IMR-90 (cell line): ENCODE data around the gene PAM16. TPM values are rescaled to one million over a fixed set of nuclear protein-coding genes. Genes with fewer than 3 reads are reported as not detected.

Experiments
- ATAC-seq: fragments of 200-7000 bp; cut with Tn5 transposase; 2 replicates; pipeline ENCODE4 v1.9.1; 2020; ENCODE audit warnings: low read depth, mild to moderate bottlenecking, moderate library complexity
- BruUV-seq: library from RNA; stranded (reverse); fragments of 400-500 nt; replicated peaks from 2 replicates; lab custom pipeline; 2021; lab: Mats Ljungman, UMichigan
- CTCF ChIA-PET: fragments of 300-600 bp; formaldehyde crosslinking; extraction: SDS; loops from one replicate; lab custom pipeline; 2021; ENCODE audit warnings: antibody characterized with exemption; lab: Yijun Ruan, JAX
- POLR2A ChIA-PET: fragments of 300-600 bp; sonication (Branson Sonifier 250); formaldehyde crosslinking; loops from one replicate; lab custom pipeline; 2022; ENCODE audit warnings: antibody characterized with exemption; ENCODE audit not compliant: unreplicated experiment; lab: Charles Lee
- DNase-seq: peaks from one replicate; pipeline ENCODE4 v3.0.0; 2013
- H2AFZ ChIP-seq: replicated peaks from 2 replicates; pipeline ENCODE3; 2013; ENCODE audit warnings: low read length, mild to moderate bottlenecking; ENCODE audit not compliant: poor library complexity
- H2AK5ac ChIP-seq: 2 replicates; pipeline ENCODE4 v1.6.1; 2013; ENCODE audit warnings: low read depth, low read length, inconsistent platforms
- H2AK9ac ChIP-seq: replicated peaks from 2 replicates; pipeline ENCODE3; 2013; ENCODE audit warnings: mild to moderate bottlenecking, low read depth, low read length, moderate library complexity; ENCODE audit not compliant: poor library complexity
- H2BK120ac ChIP-seq: 2 replicates; pipeline ENCODE4 v1.6.1; 2013; ENCODE audit warnings: low read depth, low read length, inconsistent platforms
- H2BK15ac ChIP-seq: 3 replicates; pipeline ENCODE4 v1.6.1; 2013; ENCODE audit warnings: low read depth, low read length, inconsistent platforms
- H2BK20ac ChIP-seq: 2 replicates; pipeline ENCODE4 v1.6.1; 2013; ENCODE audit warnings: low read depth, mild to moderate bottlenecking, inconsistent platforms, low read length, moderate library complexity
- H2BK5ac ChIP-seq: 2 replicates; pipeline ENCODE4 v1.6.1; 2013; ENCODE audit warnings: mild to moderate bottlenecking, low read depth, low read length, inconsistent platforms; ENCODE audit not compliant: poor library complexity, severe bottlenecking
- H3K14ac ChIP-seq: replicated peaks from 2 replicates; pipeline ENCODE4 v1.6.1; 2013; ENCODE audit warnings: low read depth, low read length, inconsistent platforms
- H3K18ac ChIP-seq: 2 replicates; pipeline ENCODE4 v1.6.1; 2013; ENCODE audit warnings: low read depth, low read length, control low read depth
- H3K23ac ChIP-seq: 2 replicates; pipeline ENCODE4 v1.6.1; 2013; ENCODE audit warnings: low read depth, low read length, inconsistent platforms
- H3K27ac ChIP-seq: 2 replicates; pipeline ENCODE4 v1.5.1; 2013; ENCODE audit warnings: mild to moderate bottlenecking, control low read depth, low read length; ENCODE audit not compliant: insufficient read depth
- H3K27me3 ChIP-seq: 2 replicates; pipeline ENCODE4 v1.6.1; 2013; ENCODE audit warnings: low read length; ENCODE audit not compliant: control insufficient read depth, insufficient read depth
- H3K36me3 ChIP-seq: 2 replicates; pipeline ENCODE4 v1.6.1; 2013; ENCODE audit warnings: low read length, mixed read lengths; ENCODE audit not compliant: control insufficient read depth, insufficient read depth
- H3K4ac ChIP-seq: 2 replicates; pipeline ENCODE4 v1.6.1; 2013; ENCODE audit warnings: low read depth, low read length, inconsistent platforms
- H3K4me1 ChIP-seq: 2 replicates; pipeline ENCODE4 v1.6.1; 2013; ENCODE audit warnings: low read length, mixed read lengths; ENCODE audit not compliant: control insufficient read depth, insufficient read depth
- H3K4me2 ChIP-seq: 2 replicates; pipeline ENCODE4 v1.6.1; 2013; ENCODE audit warnings: low read depth, mild to moderate bottlenecking, control low read depth, low read length, moderate library complexity
- H3K4me3 ChIP-seq: 2 replicates; pipeline ENCODE4 v1.5.1; 2013; ENCODE audit warnings: low read depth, mild to moderate bottlenecking, control low read depth, low read length, moderate library complexity; ENCODE audit not compliant: insufficient read depth
- H3K56ac ChIP-seq: 2 replicates; pipeline ENCODE4 v1.6.1; 2013; ENCODE audit warnings: low read length, inconsistent platforms; ENCODE audit not compliant: insufficient read depth; ENCODE audit errors: extremely low read depth
- H3K79me1 ChIP-seq, 2 experiments: 2 replicates each; pipeline ENCODE4 v1.6.1; 2013; ENCODE audit warnings: low read length in 2 of 2, inconsistent platforms in 1 of 2, low read depth in 1 of 2
- H3K9ac ChIP-seq: 2 replicates; pipeline ENCODE4 v1.6.1; 2013; ENCODE audit warnings: low read depth, low read length, control low read depth
- H3K9me1 ChIP-seq: 2 replicates; pipeline ENCODE4 v1.6.1; 2013; ENCODE audit warnings: low read length, inconsistent platforms; ENCODE audit not compliant: insufficient read depth
- H3K9me3 ChIP-seq: 2 replicates; pipeline ENCODE4 v1.6.1; 2013; ENCODE audit warnings: low read length; ENCODE audit not compliant: control insufficient read depth, insufficient read depth
- H4K20me1 ChIP-seq: 2 replicates; pipeline ENCODE4 v1.6.1; 2013; ENCODE audit warnings: low read length, inconsistent platforms; ENCODE audit not compliant: insufficient read depth
- H4K5ac ChIP-seq: 2 replicates; pipeline ENCODE4 v1.6.1; 2013; ENCODE audit warnings: mild to moderate bottlenecking, low read depth, low read length, control low read depth
- H4K8ac ChIP-seq, 2 experiments: 2 replicates each; pipeline ENCODE4 v1.6.1; 2013; ENCODE audit warnings: low read depth in 2 of 2, low read length in 2 of 2, control low read depth in 1 of 2, inconsistent platforms in 1 of 2
- H4K91ac ChIP-seq: 2 replicates; pipeline ENCODE4 v1.6.1; 2013; ENCODE audit warnings: low read depth, low read length, inconsistent platforms; ENCODE audit not compliant: insufficient read depth
- BHLHE40 ChIP-seq: fragments of 150-350 bp; IDR thresholded peaks from 2 replicates; pipeline ENCODE4 v1.6.1; 2016; ENCODE audit warnings: mild to moderate bottlenecking, low read depth, low read length
- CHD1 ChIP-seq: IDR thresholded peaks from 2 replicates; pipeline ENCODE4 v1.6.1; 2012; ENCODE audit warnings: low read depth, low read length, improper control_type of control experiment
- FOS ChIP-seq: fragments of 150-350 bp; IDR thresholded peaks from 2 replicates; pipeline ENCODE4 v1.6.1; 2016; ENCODE audit warnings: low read depth, low read length
- MAFK ChIP-seq: IDR thresholded peaks from 2 replicates; pipeline ENCODE4 v1.6.1; 2012; ENCODE audit warnings: low read depth, low read length, improper control_type of control experiment
- MAZ ChIP-seq: IDR thresholded peaks from 2 replicates; pipeline ENCODE4 v1.6.1; 2012; ENCODE audit warnings: low read depth, mild to moderate bottlenecking, low read length, improper control_type of control experiment, moderate library complexity, borderline replicate concordance
- NFE2L2 ChIP-seq: fragments of 150-350 bp; IDR thresholded peaks from 2 replicates; pipeline ENCODE4 v1.6.1; 2016; ENCODE audit warnings: low read depth, mild to moderate bottlenecking, low read length
- POLR2A ChIP-seq: IDR thresholded peaks from 2 replicates; pipeline ENCODE4 v1.6.1; 2012; ENCODE audit warnings: mild to moderate bottlenecking, low read depth, low read length
- RAD21 ChIP-seq: IDR thresholded peaks from 2 replicates; pipeline ENCODE4 v1.6.1; 2012; ENCODE audit warnings: low read length, improper control_type of control experiment
- RCOR1 ChIP-seq: IDR thresholded peaks from 2 replicates; pipeline ENCODE4 v1.6.1; 2012; ENCODE audit warnings: mild to moderate bottlenecking, low read length, improper control_type of control experiment; ENCODE audit not compliant: insufficient replicate concordance
- RFX5 ChIP-seq: IDR thresholded peaks from 2 replicates; pipeline ENCODE4 v1.8.0; 2012; ENCODE audit warnings: low read depth, mild to moderate bottlenecking, low read length, moderate library complexity
- SMC3 ChIP-seq: fragments of 150-350 bp; IDR thresholded peaks from 2 replicates; pipeline ENCODE4 v1.6.1; 2016; ENCODE audit warnings: low read depth, mild to moderate bottlenecking, antibody characterized with exemption, low read length, moderate library complexity
- WGBS, 2 experiments: methylation state at CpG; one replicate each; pipeline versions ENCODE4 v1.1.5 to v1.1.7; 2013; ENCODE audit warnings: missing lambda C conversion rate in 2 of 2; ENCODE audit not compliant: insufficient read length in 1 of 2; ENCODE audit errors: extremely low coverage in 2 of 2; 5-methylcytosine and 5-hydroxymethylcytosine counted together
- dilution Hi-C: fragments of 300-500 bp; cut with HindIII; formaldehyde crosslinking; loops from one replicate; pipeline ENCODE4 v1.14.3; 2018; ENCODE audit warnings: low sequenced_read_pairs; ENCODE audit not compliant: unreplicated experiment
- in situ Hi-C: fragments of 300-500 bp; cut with MboI; formaldehyde crosslinking; loops from 3 replicates; pipeline ENCODE4 v1.14.3; 2019; ENCODE audit warnings: low sequenced_read_pairs, inconsistent platforms, mixed read lengths
- intact Hi-C: fragments of 100-400 bp; cut with micrococcal nuclease; formaldehyde crosslinking; loops from 2 replicates; pipeline ENCODE4 v1.10.0; 2022
- polyA plus RNA-seq, 3 experiments: library from polyadenylated mRNA; depleted of rRNA; stranded (reverse); fragments of >200 nt; gene quantifications; 2 replicates each; pipeline ENCODE4 v1.2.3, GENCODE V29; 2012; ENCODE audit warnings: low replicate concordance in 1 of 3
- total RNA-seq: library from RNA; depleted of rRNA; stranded (reverse); fragments of >200 nt; gene quantifications from 2 replicates; pipeline ENCODE4 v1.2.3, GENCODE V29; 2012
- TF ChIP-seq, protein P1 (sequence below): conservative IDR thresholded peaks from 2 replicates; pipeline ENCODE4 v1.5.1; 2012; ENCODE audit warnings: mild to moderate bottlenecking, low read depth, low read length, improper control_type of control experiment
- TF ChIP-seq, protein P2 (sequence below): fragments of 150-350 bp; IDR thresholded peaks from 2 replicates; pipeline ENCODE4 v1.6.1; 2016; ENCODE audit warnings: low read depth, mild to moderate bottlenecking, low read length, moderate library complexity, borderline replicate concordance
- TF ChIP-seq, protein P3 (sequence below): fragments of 150-350 bp; IDR thresholded peaks from 2 replicates; pipeline ENCODE4 v1.6.1; 2017; ENCODE audit warnings: mild to moderate bottlenecking, antibody characterized with exemption, low read length, low read depth

Gene PAM16
- total and polyA plus RNA-seq, 2 of the 4 experiments (the other 2 are of a cell fraction), result 17.9 to 48.4 TPM

DNA sequence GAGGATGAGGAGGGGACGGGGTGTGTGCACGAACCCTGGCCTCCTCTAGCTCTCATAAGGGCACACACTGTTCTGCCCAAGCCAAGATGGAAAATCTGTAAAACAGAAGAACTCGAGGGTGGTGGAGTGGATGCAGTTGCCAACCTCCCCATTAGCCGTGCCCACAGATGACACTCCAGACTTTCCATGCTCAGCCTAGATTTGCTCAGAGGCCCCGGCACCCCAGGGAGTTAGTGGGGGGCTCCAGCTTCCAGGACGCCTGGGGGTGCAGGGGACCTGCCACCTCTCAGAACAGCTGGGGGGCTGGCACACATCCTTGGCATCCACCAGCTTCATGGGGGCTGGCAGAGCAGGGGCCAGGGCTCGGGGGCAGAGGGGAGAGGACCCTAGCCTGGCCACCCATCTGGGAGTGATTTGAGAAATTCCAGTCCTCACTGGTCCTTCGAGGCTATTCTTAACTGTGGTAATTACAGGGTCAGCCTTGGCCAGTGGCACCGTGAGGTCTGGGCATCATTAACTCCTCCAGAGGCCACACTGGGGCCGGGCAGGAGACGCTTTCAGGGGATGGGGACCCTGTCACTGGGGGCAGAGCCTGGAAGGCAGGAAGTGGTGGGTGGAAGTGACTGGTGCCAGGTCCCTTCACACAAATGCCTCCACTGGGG, 34.8 kb upstream of the PAM16 start:
- H3K9ac ChIP-seq, result no peak overlapping the region

More for the DNA sequence above, 34.8 kb upstream of the PAM16 start:
- peak overlapping the region; percentile 15 for H2BK5ac ChIP-seq
- peaks cover 35% of the 10 kb centered on the region for H3K36me3 ChIP-seq
- H4K8ac ChIP-seq, result 0 out of 4 replicates have a peak overlapping the region, but pooled peaks of 1 of the 2 experiments have one; percentile 9
- intact Hi-C loops (no loop called here), dilution Hi-C loops (no loop called here), in situ Hi-C loops (no loop called here)
- POLR2A ChIA-PET, result interaction anchor here (1.4 kb wide), 1 partner anchor 8 kb away, joined by 4 read pairs; no protein-coding TSS in a partner anchor
- ATAC-seq (peak; percentile 7), DNase-seq (no peak)
- peaks cover 63% of the 10 kb centered on the region for H4K20me1 ChIP-seq
- CTCF ChIA-PET, result interaction anchor here (2.4 kb wide), 1 partner anchor 16 kb away, joined by 7 read pairs; no protein-coding TSS in a partner anchor
- H3K27me3 ChIP-seq, result no peaks in the 10 kb centered on the region
- peak overlapping the region; percentile 47; the same call in 1 of the 2 replicates for H4K91ac ChIP-seq
- no peak overlapping the region for H3K23ac ChIP-seq
- H2BK120ac ChIP-seq, result no peak overlapping the region
- H3K4me3 ChIP-seq, result no peak overlapping the region
- BruUV-seq, result no TSS peak
- H3K9me1 ChIP-seq, result peaks cover 21% of the 10 kb centered on the region
- H2AFZ ChIP-seq, result no peak overlapping the region
- no peaks in the 10 kb centered on the region for H3K9me3 ChIP-seq
- no peak overlapping the region for H4K5ac ChIP-seq
- no peak overlapping the region for H3K4me2 ChIP-seq
- no peak overlapping the region for H2BK20ac ChIP-seq
- H3K56ac ChIP-seq, result no peak overlapping the region
- H3K27ac ChIP-seq, result peak overlapping the region; percentile 23; the same call in 1 of the 2 replicates
- H3K4me1 ChIP-seq, result peaks cover 33% of the 10 kb centered on the region
- 58% methylated on average over 2 of the region's 11 CpGs; no CpG with 5 or more reads in 1 of the 2 experiments for WGBS, 2 experiments
- no peak overlapping the region for H2BK15ac ChIP-seq
- H3K14ac ChIP-seq, result no peak overlapping the region
- H2AK9ac ChIP-seq, result peak overlapping the region; percentile 86
- TF ChIP-seq RFX5, result no peak
- TF ChIP-seq, protein P1, sequence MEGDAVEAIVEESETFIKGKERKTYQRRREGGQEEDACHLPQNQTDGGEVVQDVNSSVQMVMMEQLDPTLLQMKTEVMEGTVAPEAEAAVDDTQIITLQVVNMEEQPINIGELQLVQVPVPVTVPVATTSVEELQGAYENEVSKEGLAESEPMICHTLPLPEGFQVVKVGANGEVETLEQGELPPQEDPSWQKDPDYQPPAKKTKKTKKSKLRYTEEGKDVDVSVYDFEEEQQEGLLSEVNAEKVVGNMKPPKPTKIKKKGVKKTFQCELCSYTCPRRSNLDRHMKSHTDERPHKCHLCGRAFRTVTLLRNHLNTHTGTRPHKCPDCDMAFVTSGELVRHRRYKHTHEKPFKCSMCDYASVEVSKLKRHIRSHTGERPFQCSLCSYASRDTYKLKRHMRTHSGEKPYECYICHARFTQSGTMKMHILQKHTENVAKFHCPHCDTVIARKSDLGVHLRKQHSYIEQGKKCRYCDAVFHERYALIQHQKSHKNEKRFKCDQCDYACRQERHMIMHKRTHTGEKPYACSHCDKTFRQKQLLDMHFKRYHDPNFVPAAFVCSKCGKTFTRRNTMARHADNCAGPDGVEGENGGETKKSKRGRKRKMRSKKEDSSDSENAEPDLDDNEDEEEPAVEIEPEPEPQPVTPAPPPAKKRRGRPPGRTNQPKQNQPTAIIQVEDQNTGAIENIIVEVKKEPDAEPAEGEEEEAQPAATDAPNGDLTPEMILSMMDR, result no peak
- TF ChIP-seq, protein P2, sequence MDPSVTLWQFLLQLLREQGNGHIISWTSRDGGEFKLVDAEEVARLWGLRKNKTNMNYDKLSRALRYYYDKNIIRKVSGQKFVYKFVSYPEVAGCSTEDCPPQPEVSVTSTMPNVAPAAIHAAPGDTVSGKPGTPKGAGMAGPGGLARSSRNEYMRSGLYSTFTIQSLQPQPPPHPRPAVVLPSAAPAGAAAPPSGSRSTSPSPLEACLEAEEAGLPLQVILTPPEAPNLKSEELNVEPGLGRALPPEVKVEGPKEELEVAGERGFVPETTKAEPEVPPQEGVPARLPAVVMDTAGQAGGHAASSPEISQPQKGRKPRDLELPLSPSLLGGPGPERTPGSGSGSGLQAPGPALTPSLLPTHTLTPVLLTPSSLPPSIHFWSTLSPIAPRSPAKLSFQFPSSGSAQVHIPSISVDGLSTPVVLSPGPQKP, result no peak
- no peak for TF ChIP-seq RCOR1
- TF ChIP-seq SMC3, result 0 out of 2 replicates have a peak, but pooled peaks have one; percentile 1
- TF ChIP-seq FOS, result no peak
- TF ChIP-seq BHLHE40, result no peak
- TF ChIP-seq NFE2L2, result no peak
- TF ChIP-seq, protein P3, sequence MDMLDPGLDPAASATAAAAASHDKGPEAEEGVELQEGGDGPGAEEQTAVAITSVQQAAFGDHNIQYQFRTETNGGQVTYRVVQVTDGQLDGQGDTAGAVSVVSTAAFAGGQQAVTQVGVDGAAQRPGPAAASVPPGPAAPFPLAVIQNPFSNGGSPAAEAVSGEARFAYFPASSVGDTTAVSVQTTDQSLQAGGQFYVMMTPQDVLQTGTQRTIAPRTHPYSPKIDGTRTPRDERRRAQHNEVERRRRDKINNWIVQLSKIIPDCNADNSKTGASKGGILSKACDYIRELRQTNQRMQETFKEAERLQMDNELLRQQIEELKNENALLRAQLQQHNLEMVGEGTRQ, result no peak
- no peak for TF ChIP-seq CHD1
- TF ChIP-seq POLR2A, result peak; percentile 5; the same call in 1 of the 2 replicates
- TF ChIP-seq MAFK, result no peak
- no peak for TF ChIP-seq RAD21
- no peak for TF ChIP-seq MAZ
- peaks cover 0 to 81% of the 10 kb centered on the region in 2 experiments; a peak in 2 of 4 replicates for H3K79me1 ChIP-seq
- peak overlapping the region; percentile 90 for H2AK5ac ChIP-seq
- no peak overlapping the region for H3K18ac ChIP-seq
- peak overlapping the region; percentile 59; the same call in 1 of the 2 replicates for H3K4ac ChIP-seq
